Keratinocyte (primary cell): ENCODE data around the gene PSMD14. TPM values are rescaled to one million over a fixed set of nuclear protein-coding genes. Genes with fewer than 3 reads are reported as not detected.
"Not testable (repeated sequence)": the region's sequence is repeated elsewhere in the genome, so short reads cannot be mapped to it uniquely, and the experiment has no call there.

Experiments
- DNase-seq: peaks from one replicate; pipeline ENCODE4 v3.0.0-alpha.2; 2011; ENCODE audit warnings: low read depth, missing footprints, low spot score
- FAIRE-seq: peaks from 2 replicates; lab custom pipeline; 2011; peaks lifted over from hg19 to GRCh38; lab: Jason Lieb, UNC
- H2AFZ ChIP-seq: 2 replicates; pipeline ENCODE4 v1.6.0; 2012; ENCODE audit warnings: low read length, control low read depth, inconsistent platforms; ENCODE audit not compliant: control insufficient read depth
- H3K27ac ChIP-seq: 2 replicates; pipeline ENCODE4 v1.5.1; 2011; ENCODE audit warnings: low read length; ENCODE audit not compliant: control insufficient read depth, insufficient read depth
- H3K27me3 ChIP-seq: 3 replicates; pipeline ENCODE4 v1.6.0; 2011; ENCODE audit warnings: low read length; ENCODE audit not compliant: control insufficient read depth, insufficient read depth; ENCODE audit errors: extremely low read depth
- H3K36me3 ChIP-seq, 2 experiments: 2 replicates in 1 of 2; 3 replicates in 1 of 2; pipeline ENCODE4 v1.5.1; 2011; ENCODE audit warnings: low read length in 2 of 2, mild to moderate bottlenecking in 1 of 2; ENCODE audit not compliant: control insufficient read depth in 2 of 2, insufficient read depth in 2 of 2; ENCODE audit errors: extremely low read depth in 1 of 2
- H3K4me1 ChIP-seq: 3 replicates; pipeline ENCODE4 v1.5.1; 2011; ENCODE audit warnings: low read length; ENCODE audit not compliant: control insufficient read depth, insufficient read depth; ENCODE audit errors: extremely low read depth
- H3K4me2 ChIP-seq: 3 replicates; pipeline ENCODE4 v1.6.0; 2011; ENCODE audit warnings: low read depth, low read length; ENCODE audit not compliant: control insufficient read depth, insufficient read depth; ENCODE audit errors: extremely low read depth
- H3K4me3 ChIP-seq, 3 experiments: fragments of 200-600 bp in 1 of 3; sonication (generic) in 1 of 3; 2 replicates in 2 of 3; 3 replicates in 1 of 3; pipeline ENCODE4 v1.5.1; 2011 to 2016; ENCODE audit warnings: low read length in 3 of 3, mild to moderate bottlenecking in 3 of 3, control low read depth in 2 of 3, inconsistent platforms in 1 of 3, low read depth in 1 of 3, mixed read lengths in 1 of 3, mixed run types in 1 of 3, moderate library complexity in 1 of 3; ENCODE audit not compliant: control insufficient read depth in 2 of 3, insufficient read depth in 2 of 3; ENCODE audit errors: extremely low read depth in 1 of 3
- H3K79me2 ChIP-seq: 2 replicates; pipeline ENCODE4 v1.6.0; 2012; ENCODE audit warnings: low read length; ENCODE audit not compliant: control insufficient read depth, insufficient read depth
- H3K9ac ChIP-seq: 3 replicates; pipeline ENCODE4 v1.6.0; 2011; ENCODE audit warnings: low read length; ENCODE audit not compliant: control insufficient read depth, insufficient read depth; ENCODE audit errors: extremely low read depth
- H3K9me1 ChIP-seq: 3 replicates; pipeline ENCODE4 v1.6.0; 2011; ENCODE audit warnings: low read length; ENCODE audit not compliant: control insufficient read depth, insufficient read depth; ENCODE audit errors: extremely low read depth
- H3K9me3 ChIP-seq: 2 replicates; pipeline ENCODE4 v1.5.1; 2012; ENCODE audit warnings: low read depth, low read length; ENCODE audit not compliant: control insufficient read depth
- H4K20me1 ChIP-seq: 3 replicates; pipeline ENCODE4 v1.6.0; 2011; ENCODE audit warnings: low read length; ENCODE audit not compliant: control insufficient read depth, insufficient read depth; ENCODE audit errors: extremely low read depth
- EZH2 ChIP-seq: IDR thresholded peaks from one replicate; pipeline ENCODE4 v1.6.1; 2012; ENCODE audit warnings: inconsistent platforms, mild to moderate bottlenecking, low read length, moderate library complexity
- dilution Hi-C: fragments of 300-500 bp; cut with MboI; formaldehyde crosslinking; loops from one replicate; pipeline ENCODE4 v1.7.0; 2020; ENCODE audit warnings: low sequenced_read_pairs; ENCODE audit not compliant: extremely low pct_ligation_motif_present
- polyA plus RNA-seq, 5 experiments: library from polyadenylated mRNA; depleted of rRNA in 3 of 5; stranded (reverse) in 3 of 5; stranded (forward) in 1 of 5; unstranded in 1 of 5; fragments of >200 nt; gene quantifications; 1 replicate in 1 of 5; 2 replicates in 3 of 5; 3 replicates in 1 of 5; pipeline versions ENCODE4 v1.2.1 to v1.2.3, GENCODE V29; 2011 to 2012; ENCODE audit warnings: missing spikeins in 2 of 5, low read depth in 1 of 5, low replicate concordance in 1 of 5
- TF ChIP-seq, protein P1 (sequence below), 3 experiments: IDR thresholded peaks in 1 of 3; conservative IDR thresholded peaks in 1 of 3; optimal IDR thresholded peaks in 1 of 3; 2 replicates in 2 of 3; 3 replicates in 1 of 3; pipeline versions ENCODE3 to v1.5.1; 2011; ENCODE audit warnings: low read length in 3 of 3, mild to moderate bottlenecking in 3 of 3, moderate library complexity in 2 of 3, control low read depth in 1 of 3, inconsistent platforms in 1 of 3; ENCODE audit not compliant: insufficient read depth in 2 of 3; ENCODE audit errors: extremely low read depth in 1 of 3

Gene PSMD14
- polyA plus RNA-seq, 1 donor (not counting 4 experiments of a cell fraction or from before 2014, with no cell fraction given) = 136 TPM

DNA sequence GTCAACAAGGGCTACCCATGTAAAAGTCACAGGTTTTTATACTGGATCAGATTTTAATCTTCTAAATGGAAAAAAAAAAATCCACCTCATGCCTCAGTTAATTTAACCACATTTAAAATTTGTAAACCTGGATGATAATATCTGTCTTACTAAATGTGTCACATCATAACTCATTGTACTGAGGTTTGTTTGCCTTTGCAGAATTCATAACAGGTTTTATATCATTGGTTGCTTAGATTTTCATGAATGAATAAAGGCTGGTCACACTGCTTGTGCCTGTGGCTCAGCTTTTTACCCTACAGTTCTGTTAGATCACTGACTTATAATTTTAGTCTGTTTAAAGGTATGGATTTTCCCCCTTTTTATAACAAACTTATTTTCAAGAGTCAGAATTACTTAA is 48.9 kb downstream of the PSMD14 start:
- H3K27me3 ChIP-seq = no peaks in the 10 kb centered on the region
- H3K36me3 ChIP-seq = peaks cover 0 to 2% of the 10 kb centered on the region in 2 experiments
- no peak overlapping the region for H3K4me3 ChIP-seq
- no peak overlapping the region for H3K4me2 ChIP-seq
- dilution Hi-C loops = no loop called here
- H3K9me1 ChIP-seq = no peaks in the 10 kb centered on the region
- no peaks in the 10 kb centered on the region for H3K9me3 ChIP-seq
- no peak for DNase-seq
- peaks cover 65% of the 10 kb centered on the region for H3K79me2 ChIP-seq
- FAIRE-seq = no peak
- H3K9ac ChIP-seq = no peak overlapping the region
- H3K4me1 ChIP-seq = no peaks in the 10 kb centered on the region
- H4K20me1 ChIP-seq = no peaks in the 10 kb centered on the region
- H2AFZ ChIP-seq = no peak overlapping the region
- no peak for TF ChIP-seq EZH2
- TF ChIP-seq, protein P1, sequence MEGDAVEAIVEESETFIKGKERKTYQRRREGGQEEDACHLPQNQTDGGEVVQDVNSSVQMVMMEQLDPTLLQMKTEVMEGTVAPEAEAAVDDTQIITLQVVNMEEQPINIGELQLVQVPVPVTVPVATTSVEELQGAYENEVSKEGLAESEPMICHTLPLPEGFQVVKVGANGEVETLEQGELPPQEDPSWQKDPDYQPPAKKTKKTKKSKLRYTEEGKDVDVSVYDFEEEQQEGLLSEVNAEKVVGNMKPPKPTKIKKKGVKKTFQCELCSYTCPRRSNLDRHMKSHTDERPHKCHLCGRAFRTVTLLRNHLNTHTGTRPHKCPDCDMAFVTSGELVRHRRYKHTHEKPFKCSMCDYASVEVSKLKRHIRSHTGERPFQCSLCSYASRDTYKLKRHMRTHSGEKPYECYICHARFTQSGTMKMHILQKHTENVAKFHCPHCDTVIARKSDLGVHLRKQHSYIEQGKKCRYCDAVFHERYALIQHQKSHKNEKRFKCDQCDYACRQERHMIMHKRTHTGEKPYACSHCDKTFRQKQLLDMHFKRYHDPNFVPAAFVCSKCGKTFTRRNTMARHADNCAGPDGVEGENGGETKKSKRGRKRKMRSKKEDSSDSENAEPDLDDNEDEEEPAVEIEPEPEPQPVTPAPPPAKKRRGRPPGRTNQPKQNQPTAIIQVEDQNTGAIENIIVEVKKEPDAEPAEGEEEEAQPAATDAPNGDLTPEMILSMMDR (optimal IDR thresholded peaks at IDR 0.05 in 1 of 3, IDR thresholded peaks at IDR 0.05 in 1 of 3, conservative IDR thresholded peaks at IDR 0.05 in 1 of 3; ENCODE audit: extremely low read depth in 1 of 3, insufficient read depth in 2 of 3, low read length in 3 of 3) = no peak
- H3K27ac ChIP-seq = no peak overlapping the region

DNA sequence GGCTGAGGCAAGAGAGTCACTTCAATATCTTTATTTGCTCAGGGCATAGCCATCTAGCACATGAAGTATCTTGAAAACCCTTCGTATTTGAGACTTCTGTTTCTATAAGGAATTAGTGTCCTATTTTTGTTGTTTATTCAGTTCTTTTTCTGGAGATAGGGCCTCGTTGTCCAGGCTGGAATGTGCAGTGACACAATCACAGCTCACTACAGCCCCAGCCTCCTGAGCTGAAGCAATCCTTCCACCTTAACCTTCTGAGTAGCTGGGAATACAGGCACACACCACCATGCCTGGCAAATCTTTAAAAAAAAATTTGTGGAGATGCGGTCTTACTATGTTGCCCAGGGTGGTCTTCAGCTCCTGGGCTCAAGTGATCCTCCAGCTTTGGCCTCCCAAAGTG is 50.6 kb downstream of the PSMD14 start:
- no peak for FAIRE-seq

DNA sequence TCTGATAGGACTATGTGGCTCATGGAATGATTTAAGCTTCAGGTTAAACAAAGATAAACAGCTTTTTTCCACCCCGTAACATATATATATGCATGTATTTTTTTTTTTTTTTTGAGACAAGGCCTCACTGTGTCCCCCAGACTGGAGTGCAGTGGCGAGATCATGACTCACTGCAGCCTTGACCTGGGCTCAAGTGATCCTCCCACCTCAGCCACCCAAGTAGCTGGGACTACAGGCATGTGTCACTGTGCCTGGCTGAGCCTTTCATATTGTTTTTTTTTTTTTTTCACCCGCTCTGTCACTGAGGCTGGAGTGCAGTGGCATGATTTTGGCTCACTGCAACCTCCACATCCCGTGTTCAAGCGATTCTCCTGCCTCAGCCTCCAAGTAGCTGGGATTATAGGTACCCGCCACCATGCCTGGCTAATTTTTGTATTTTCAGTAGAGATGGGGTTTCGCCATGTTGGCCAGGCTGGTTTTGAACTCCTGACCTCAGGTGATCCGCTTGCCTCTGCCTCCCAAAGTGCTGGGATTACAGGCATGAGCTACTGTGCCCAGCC is 52.0 kb downstream of the PSMD14 start:
- H3K4me2 ChIP-seq, FAIRE-seq, H2AFZ ChIP-seq, H3K9me1 ChIP-seq, H3K4me3 ChIP-seq, H3K36me3 ChIP-seq, H3K27ac ChIP-seq, H3K9ac ChIP-seq, H3K27me3 ChIP-seq, H3K4me1 ChIP-seq, dilution Hi-C loops, DNase-seq, H4K20me1 ChIP-seq, H3K9me3 ChIP-seq: not testable (repeated sequence)
- H3K79me2 ChIP-seq = peaks cover 62% of the 10 kb centered on the region

More for the DNA sequence above, 50.6 kb downstream of the PSMD14 start:
- no peaks in the 10 kb centered on the region for H4K20me1 ChIP-seq
- H3K4me2 ChIP-seq = no peak overlapping the region
- TF ChIP-seq, protein P1 (optimal IDR thresholded peaks at IDR 0.05 in 1 of 3, IDR thresholded peaks at IDR 0.05 in 1 of 3, conservative IDR thresholded peaks at IDR 0.05 in 1 of 3; ENCODE audit: extremely low read depth in 1 of 3, insufficient read depth in 2 of 3, low read length in 3 of 3) = no peak
- TF ChIP-seq EZH2 = no peak
- dilution Hi-C loops = no loop called here
- no peak overlapping the region for H3K27ac ChIP-seq
- no peaks in the 10 kb centered on the region for H3K27me3 ChIP-seq
- H3K36me3 ChIP-seq = no peaks in the 10 kb centered on the region
- H3K79me2 ChIP-seq = peaks cover 61% of the 10 kb centered on the region
- H2AFZ ChIP-seq = no peak overlapping the region
- no peak overlapping the region for H3K4me3 ChIP-seq
- no peaks in the 10 kb centered on the region for H3K9me1 ChIP-seq
- no peak for DNase-seq
- no peaks in the 10 kb centered on the region for H3K9me3 ChIP-seq
- no peaks in the 10 kb centered on the region for H3K4me1 ChIP-seq
- no peak overlapping the region for H3K9ac ChIP-seq
